CD4-positive, alpha-beta T cell (primary cell): ENCODE measurements around the gene POLR3K. TPM values are rescaled to one million over a fixed set of nuclear protein-coding genes. Genes with fewer than 3 reads are reported as not detected.

Source experiments
- ATAC-seq: fragments of 200-7000 bp; cut with Tn5 transposase; one replicate; pipeline ENCODE4 v1.10.0; 2022; ENCODE audit warnings: mild to moderate bottlenecking; ENCODE audit not compliant: poor library complexity
- CTCF ChIA-PET: fragments of 350-600 bp; sonication (Branson Sonifier 250); formaldehyde crosslinking; loops from one replicate; lab custom pipeline; 2021; ENCODE audit warnings: antibody characterized with exemption, inconsistent platforms; lab: Charles Lee
- POLR2A ChIA-PET: fragments of 350-600 bp; sonication (Branson Sonifier 250); formaldehyde crosslinking; loops from one replicate; lab custom pipeline; 2021; ENCODE audit warnings: antibody characterized with exemption, inconsistent platforms; lab: Charles Lee
- DNase-seq, 14 experiments: peaks; one replicate each; pipeline ENCODE4 v3.0.0-alpha.2; 2013 to 2020; ENCODE audit warnings: mixed read lengths in 2 of 14
- H3K27ac ChIP-seq, 2 donors: one replicate each; pipeline versions ENCODE4 v1.5.1 to v1.7.0; 2013; ENCODE audit warnings: low read length in 2 of 2, low read depth in 1 of 2, mild to moderate bottlenecking in 1 of 2
- H3K27me3 ChIP-seq, 2 experiments: 1 replicate in 1 of 2; 2 replicates in 1 of 2; pipeline versions ENCODE4 v1.6.1 to v1.7.0; 2013; ENCODE audit warnings: low read length in 2 of 2, control low read depth in 1 of 2, mild to moderate bottlenecking in 1 of 2, moderate library complexity in 1 of 2; ENCODE audit not compliant: insufficient read depth in 2 of 2, control insufficient read depth in 1 of 2
- H3K36me3 ChIP-seq: one replicate; pipeline ENCODE4 v1.6.1; 2013; ENCODE audit warnings: low read length, control low read depth; ENCODE audit not compliant: insufficient read depth
- H3K4me1 ChIP-seq: one replicate; pipeline ENCODE4 v1.6.1; 2013; ENCODE audit warnings: low read length, control low read depth; ENCODE audit not compliant: insufficient read depth
- H3K4me3 ChIP-seq: one replicate; pipeline ENCODE4 v1.5.1; 2013; ENCODE audit warnings: mild to moderate bottlenecking, low read length, moderate library complexity
- H3K9me3 ChIP-seq, 2 experiments: 1 replicate in 1 of 2; 2 replicates in 1 of 2; pipeline versions ENCODE4 v1.6.1 to v1.7.0; 2013; ENCODE audit warnings: low read length in 2 of 2, mild to moderate bottlenecking in 2 of 2, control low read depth in 1 of 2, moderate library complexity in 1 of 2; ENCODE audit not compliant: control insufficient read depth in 1 of 2, insufficient read depth in 1 of 2
- H3K27ac Mint-ChIP-seq: one replicate; pipeline ENCODE4 v1.8.0; 2020; ENCODE audit warnings: mixed read lengths
- H3K27me3 Mint-ChIP-seq: one replicate; pipeline ENCODE4 v1.8.0; 2021; ENCODE audit warnings: mixed read lengths
- H3K36me3 Mint-ChIP-seq: one replicate; pipeline ENCODE4 v1.8.0; 2021; ENCODE audit warnings: low read depth, mixed read lengths
- H3K4me1 Mint-ChIP-seq: one replicate; pipeline ENCODE4 v1.8.0; 2021; ENCODE audit warnings: low read depth, mixed read lengths
- H3K4me3 Mint-ChIP-seq: one replicate; pipeline ENCODE4 v1.8.0; 2020; ENCODE audit warnings: mild to moderate bottlenecking, mixed read lengths
- H3K9me3 Mint-ChIP-seq: one replicate; pipeline ENCODE4 v1.8.0; 2020; ENCODE audit warnings: mixed read lengths
- CTCF ChIP-seq: fragments of 200-600 bp; IDR thresholded peaks from one replicate; pipeline ENCODE4 v1.8.0; 2022; ENCODE audit warnings: antibody characterized with exemption, mild to moderate bottlenecking
- intact Hi-C, 2 experiments: fragments of 100-400 bp; cut with DNase I in 1 of 2; cut with micrococcal nuclease in 1 of 2; formaldehyde crosslinking; loops; one replicate each; pipeline versions ENCODE4 v1.15.1 to v1.9.0; 2023 to 2025; cut with DNase I, micrococcal nuclease
- total RNA-seq, 174 experiments: library from RNA in 2 of 174; stranded (reverse) in 2 of 174; gene quantifications; one replicate each; pipeline ENCODE4 v1.2.3 and lab custom pipeline; 2021 to 2026

POLR3K gene
- total RNA-seq, 2 experiments from 2014 or later, result 4.1 TPM

- H3K27me3 ChIP-seq, result no peaks in the 10 kb centered on the region
- H3K36me3 Mint-ChIP-seq, result no peaks in the 10 kb centered on the region
- no peak overlapping the region for H3K4me3 ChIP-seq
- H3K27ac Mint-ChIP-seq, result no peak overlapping the region
- ChIA-PET CTCF (interaction anchor here (6.3 kb wide), 1 partner anchor 35 kb away, joined by 105 read pairs; no protein-coding TSS in a partner anchor), POLR2A (no interaction called here)
- DNase-seq (no peak), ATAC-seq (no peak)
- H3K36me3 ChIP-seq, result peaks cover 13% of the 10 kb centered on the region
- peaks cover 9% of the 10 kb centered on the region for H3K27me3 Mint-ChIP-seq
- no peak overlapping the region for H3K27ac ChIP-seq
- H3K9me3 ChIP-seq, result no peaks in the 10 kb centered on the region
- no peaks in the 10 kb centered on the region for H3K9me3 Mint-ChIP-seq
- H3K4me1 ChIP-seq, result peaks cover 6% of the 10 kb centered on the region
- intact Hi-C loops, result no loop called here
- TF ChIP-seq CTCF, result no peak
- no peak overlapping the region for H3K4me3 Mint-ChIP-seq
- H3K4me1 Mint-ChIP-seq, result no peaks in the 10 kb centered on the region
These were observed 7.8 kb upstream of the POLR3K start for GRCh38 chr16:60929-61878.

- H3K4me3 ChIP-seq, result no peak overlapping the region
- intact Hi-C loops, result no loop called here
- no peaks in the 10 kb centered on the region for H3K4me1 Mint-ChIP-seq
- no peaks in the 10 kb centered on the region for H3K27me3 ChIP-seq
- TF ChIP-seq CTCF, result no peak
- ChIA-PET CTCF (no interaction called here), POLR2A (no interaction called here)
- H3K36me3 ChIP-seq, result peaks cover 17% of the 10 kb centered on the region
- H3K9me3 Mint-ChIP-seq, result no peaks in the 10 kb centered on the region
- no peak overlapping the region for H3K27ac Mint-ChIP-seq
- H3K4me3 Mint-ChIP-seq, result no peak overlapping the region
- DNase-seq, result no peak
- no peaks in the 10 kb centered on the region for H3K9me3 ChIP-seq
- H3K27ac ChIP-seq, result no peak overlapping the region
- no peaks in the 10 kb centered on the region for H3K4me1 ChIP-seq
- no peaks in the 10 kb centered on the region for H3K36me3 Mint-ChIP-seq
- ATAC-seq, result no peak
- peaks cover 1% of the 10 kb centered on the region for H3K27me3 Mint-ChIP-seq
These were observed 6.8 kb upstream of the POLR3K start for GRCh38 chr16:60166-60565.

- CTCF ChIA-PET, result no interaction called here
- TF ChIP-seq CTCF, result no peak
- H3K36me3 ChIP-seq, result peaks cover 17% of the 10 kb centered on the region
- DNase-seq (no peak), ATAC-seq (no peak)
- no peak overlapping the region for H3K4me3 Mint-ChIP-seq
- no peaks in the 10 kb centered on the region for H3K27me3 Mint-ChIP-seq
- POLR2A ChIA-PET, result no interaction called here
- no peaks in the 10 kb centered on the region for H3K36me3 Mint-ChIP-seq
- no peak overlapping the region for H3K27ac ChIP-seq
- peaks cover under 1% of the 10 kb centered on the region for H3K4me1 ChIP-seq
- no peaks in the 10 kb centered on the region for H3K4me1 Mint-ChIP-seq
- H3K9me3 ChIP-seq, result no peaks in the 10 kb centered on the region
- H3K27me3 ChIP-seq, result no peaks in the 10 kb centered on the region
- intact Hi-C loops, result no loop called here
- H3K4me3 ChIP-seq, result no peak overlapping the region
- no peaks in the 10 kb centered on the region for H3K9me3 Mint-ChIP-seq
- H3K27ac Mint-ChIP-seq, result no peak overlapping the region
These were observed 6.1 kb upstream of the POLR3K start for GRCh38 chr16:59440-60059.
